ENCODE measurements around the gene FAM187B.

Gene FAM187B

DNA sequence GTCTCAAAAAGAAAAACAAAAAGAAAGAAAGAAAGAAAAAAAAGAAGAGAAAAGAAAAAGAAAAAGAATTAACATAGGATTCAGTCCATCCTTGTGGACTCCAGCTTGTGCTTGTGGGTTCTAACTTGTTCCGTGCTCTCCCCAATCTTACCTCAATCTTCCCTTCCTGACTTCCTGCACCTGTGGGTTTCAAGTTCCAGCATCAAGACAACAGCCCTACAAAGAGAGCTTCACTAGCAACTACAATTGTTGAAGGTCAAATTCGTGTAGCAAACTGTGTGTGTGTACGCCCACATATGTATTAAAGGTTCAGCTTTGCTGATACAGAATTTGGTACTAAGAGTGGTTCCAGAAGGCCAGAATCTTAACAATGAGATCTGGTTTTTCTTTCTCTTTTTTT lies 48.7 kb downstream of the FAM187B start:
- DNase-seq (ENCODE audit: low read depth in 2 of 3, low spot score in 1 of 3) = no peak

DNA sequence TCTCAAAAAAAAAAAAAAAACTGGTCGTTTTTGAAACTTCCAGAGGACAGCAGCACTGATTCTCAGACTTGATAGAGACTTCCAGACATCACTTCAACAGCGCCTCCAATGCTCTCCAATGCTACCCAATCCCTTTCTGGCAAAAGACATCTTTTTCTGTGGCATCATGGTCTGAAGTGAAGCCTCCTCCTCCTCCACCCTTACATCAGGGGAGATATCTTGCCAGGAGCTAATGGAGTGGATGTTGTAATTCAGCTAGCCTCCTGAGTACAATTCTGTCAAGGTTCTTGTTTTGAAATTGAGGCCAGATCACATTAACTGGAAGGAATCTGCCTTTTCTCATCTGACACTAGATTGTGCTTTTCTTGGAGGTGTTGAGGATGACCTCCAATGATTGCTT lies 49.8 kb downstream of the FAM187B start:
- no peak for DNase-seq (ENCODE audit: low read depth in 2 of 3, low spot score in 1 of 3)

DNA sequence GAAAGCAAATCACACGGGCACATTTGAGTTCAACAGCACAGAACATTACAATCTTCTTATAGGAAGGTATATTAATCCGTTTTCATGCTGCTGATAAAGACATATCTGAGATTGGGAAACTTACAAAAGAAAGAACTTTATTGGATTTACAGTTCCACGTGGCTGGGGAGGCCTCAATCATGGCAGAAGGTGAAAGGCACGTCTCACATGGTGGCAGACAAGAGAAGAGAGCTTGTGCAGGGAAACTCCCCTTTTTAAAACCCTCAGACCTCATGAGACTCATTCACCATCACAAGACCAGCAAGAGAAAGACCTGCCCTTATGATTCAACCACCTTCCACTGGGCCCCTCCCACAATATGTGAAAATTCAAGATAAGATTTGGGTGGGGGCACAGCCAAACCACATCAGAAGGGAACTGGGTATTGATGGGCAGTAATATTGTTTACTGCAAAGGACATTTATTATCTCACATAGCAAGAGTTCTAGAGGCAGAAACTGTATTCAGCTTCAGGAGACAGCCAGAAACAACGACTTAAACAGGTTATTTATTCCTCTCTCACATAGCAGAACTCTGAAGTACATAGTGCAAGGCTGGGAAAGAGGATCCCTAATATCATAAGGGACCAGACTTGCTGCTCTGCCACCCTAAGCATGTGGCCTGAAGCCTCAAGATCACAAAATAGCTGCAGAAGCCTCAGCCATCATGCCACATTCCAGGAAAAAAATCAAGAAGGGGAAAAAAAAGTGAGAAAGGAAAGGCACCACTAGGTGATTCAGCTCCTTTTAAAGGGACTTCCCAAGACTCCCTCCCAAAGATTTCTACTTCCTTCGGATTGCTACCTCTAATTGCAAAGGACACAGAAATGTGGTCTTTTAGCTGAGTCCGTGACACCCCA lies 50.9 kb downstream of the FAM187B start:
- DNase-seq (ENCODE audit: low read depth in 2 of 3, low spot score in 1 of 3) = no peak

DNA sequence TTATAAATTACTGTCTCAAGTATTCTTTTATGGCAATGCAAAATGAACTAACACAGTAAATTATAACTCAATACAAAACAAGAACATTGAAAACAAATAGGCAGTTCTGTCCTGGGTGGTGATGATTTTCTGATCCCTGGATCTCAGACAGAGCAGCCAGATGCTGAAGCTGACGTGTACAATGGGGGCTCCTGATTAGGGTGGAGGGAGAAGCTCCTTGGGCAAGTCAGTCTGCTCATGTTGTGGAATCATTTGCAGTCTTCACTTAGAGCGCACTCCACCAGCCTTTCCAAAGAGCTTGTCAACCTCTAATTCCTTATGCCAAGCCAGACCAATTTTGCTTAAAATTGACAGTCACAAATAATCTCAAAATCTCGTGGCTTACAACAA lies 52.4 kb downstream of the FAM187B start:
- DNase-seq (ENCODE audit: low read depth in 2 of 3, low spot score in 1 of 3) = no peak
